ENCODE data around the gene PCDHGC3.

- no peak for TF ChIP-seq CTCF (IDR thresholded peaks at IDR 0.05)
- no peak for TF ChIP-seq POLR2A (IDR thresholded peaks at IDR 0.05)
- TF ChIP-seq EP300 (IDR thresholded peaks at IDR 0.05): no peak
Measured at GRCh38 chr5:141486091-141486490, 10.3 kb downstream of the PCDHGC3 start.

Measured in tibial nerve (tissue), 4 donors.